ENCODE results near the gene ANKS1A. TPM values are rescaled to one million over a fixed set of nuclear protein-coding genes. Genes with fewer than 3 reads are reported as not detected.

The ANKS1A gene
- total and polyA plus RNA-seq, 11 donors: 11.0 to 49.5 (median 29.3) TPM

GRCh38 chr6:34958734-34959133 lies 69.7 kb downstream of the ANKS1A start:
- TF ChIP-seq POLR2A (IDR thresholded peaks at IDR 0.05) (no peak), CTCF (IDR thresholded peaks at IDR 0.05) (no peak)
- peak overlapping the region in 10 of 12 donors; percentile 13 to 81 (median 43) for H3K27ac ChIP-seq
- H3K27me3 ChIP-seq: no peaks in the 10 kb centered on the region
- DNase-seq: no peak
- peaks cover 0 to 84% (median 52%) of the 10 kb centered on the region in 12 donors for H3K4me1 ChIP-seq
- no peak overlapping the region for H3K4me3 ChIP-seq
- intact Hi-C loops (cut with DNase I): loop anchor here in 1 of 10 donors (5.0 kb wide), 1 partner anchor 71 kb away; the partner anchor contains the start of genes ANKS1A and TAF11
- no peaks in the 10 kb centered on the region for H3K9me3 ChIP-seq
- ATAC-seq: peak; percentile 53 to 78 (median 73)
- 51 to 69% (median 62%) methylated on average over 2 of the region's 2 CpGs for WGBS, 4 donors
- H3K36me3 ChIP-seq: no peaks in the 10 kb centered on the region

- no peak for DNase-seq
Observed at GRCh38 chr6:34959224-34959623, 70.2 kb downstream of the ANKS1A start.

GRCh38 chr6:34961082-34961481 lies 72.0 kb downstream of the ANKS1A start:
- no peaks in the 10 kb centered on the region for H3K36me3 ChIP-seq
- no peak overlapping the region for H3K4me3 ChIP-seq
- intact Hi-C loops (cut with DNase I): loop anchor here in 4 of 10 donors (5.0 to 10.0 kb wide), 3 partner anchors 56 to 74 kb away; partner anchors contain the start of genes ANKS1A (in 2 of the 4) and TAF11 (in 2 of the 4)
- WGBS, 4 donors: 45 to 68% (median 50%) methylated on average over 2 of the region's 2 CpGs
- no peak for TF ChIP-seq CTCF (IDR thresholded peaks at IDR 0.05)
- no peak for TF ChIP-seq POLR2A (IDR thresholded peaks at IDR 0.05)
- H3K27ac ChIP-seq: peak overlapping the region; percentile 17 to 81 (median 57)
- ATAC-seq: peak in 2 of 4 donors; percentile 42 to 70
- no peak for DNase-seq
- H3K4me1 ChIP-seq: peaks cover 0 to 78% (median 64%) of the 10 kb centered on the region in 12 donors
- peaks cover 0 to 6% (median 0%) of the 10 kb centered on the region in 12 donors for H3K9me3 ChIP-seq
- no peaks in the 10 kb centered on the region for H3K27me3 ChIP-seq

More at GRCh38 chr6:34959224-34959623, 70.2 kb downstream of the ANKS1A start:
- Histone ChIP-seq H3K27ac (peak overlapping the region in 8 of 12 donors; percentile 20 to 81 (median 53)), H3K9me3 (no peaks in the 10 kb centered on the region), H3K36me3 (no peaks in the 10 kb centered on the region), H3K4me1 (peaks cover 0 to 84% (median 55%) of the 10 kb centered on the region in 12 donors), H3K4me3 (no peak overlapping the region), H3K27me3 (no peaks in the 10 kb centered on the region)
- intact Hi-C loops (cut with DNase I): loop anchor here in 1 of 10 donors (5.0 kb wide), 1 partner anchor 72 kb away; the partner anchor contains the start of genes ANKS1A and TAF11
- ATAC-seq: no peak
- TF ChIP-seq POLR2A (IDR thresholded peaks at IDR 0.05) (no peak), CTCF (IDR thresholded peaks at IDR 0.05) (no peak)

- WGBS, 4 donors: 71 to 86% (median 75%) methylated on average over 7 of the region's 7 CpGs
- H3K4me3 ChIP-seq: no peak overlapping the region
- no peak for DNase-seq
- ATAC-seq: no peak
- H3K36me3 ChIP-seq: no peaks in the 10 kb centered on the region
- TF ChIP-seq CTCF (IDR thresholded peaks at IDR 0.05) (no peak), POLR2A (IDR thresholded peaks at IDR 0.05) (no peak)
- peaks cover 3 to 77% (median 65%) of the 10 kb centered on the region in 12 donors for H3K4me1 ChIP-seq
- peak overlapping the region; percentile 17 to 81 (median 56) for H3K27ac ChIP-seq
- H3K27me3 ChIP-seq: no peaks in the 10 kb centered on the region
- intact Hi-C loops (cut with DNase I): loop anchor here in 4 of 10 donors (5.0 to 10.0 kb wide), 3 partner anchors 57 to 74 kb away; partner anchors contain the start of genes ANKS1A (in 2 of the 4) and TAF11 (in 2 of the 4)
- H3K9me3 ChIP-seq: peaks cover 0 to 6% (median 0%) of the 10 kb centered on the region in 12 donors
Observed at GRCh38 chr6:34961574-34961973, 72.5 kb downstream of the ANKS1A start.
